Measurements from ENCODE around the gene CLIC3.

The CLIC3 gene

DNA sequence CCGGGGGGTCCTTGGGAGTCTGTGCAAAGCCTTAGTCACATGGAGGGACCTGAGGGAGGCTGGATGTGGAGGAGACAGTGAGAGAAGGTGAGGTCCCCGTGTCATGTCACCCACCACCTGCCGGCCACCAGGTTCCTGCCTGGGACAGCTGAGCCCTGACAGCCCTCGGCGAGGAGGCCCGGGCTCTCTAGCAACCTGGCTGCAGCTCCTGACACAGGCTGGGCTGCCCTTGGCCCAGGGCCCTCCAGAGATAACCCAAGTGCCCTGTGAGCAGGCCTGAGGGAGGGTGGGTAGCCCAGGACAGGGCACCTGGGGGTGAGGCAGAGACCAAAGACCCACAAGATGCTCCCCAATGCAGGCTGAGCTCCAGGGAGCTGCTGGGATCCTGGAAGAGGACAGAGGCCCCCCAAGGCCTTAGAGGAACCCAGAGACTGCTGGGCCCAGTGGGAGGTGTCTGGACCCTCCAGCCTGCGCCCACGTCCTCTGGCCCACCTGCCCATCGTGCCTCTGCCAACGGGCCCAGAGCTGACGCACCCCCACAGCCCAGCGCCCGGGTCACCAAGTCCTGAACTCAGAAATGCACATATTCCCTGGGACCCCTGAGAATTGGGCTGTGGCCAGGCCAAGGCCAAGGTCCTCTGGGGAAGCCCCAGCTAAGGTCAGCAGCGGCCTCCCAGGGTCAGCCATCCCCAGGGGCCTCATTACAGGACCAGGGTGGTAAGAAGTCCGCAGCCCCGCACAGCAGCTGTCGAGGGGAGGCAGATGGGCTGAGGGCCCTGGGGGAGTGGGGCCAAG, 27.8 kb downstream of the CLIC3 start:
- no peak overlapping the region for H3K4me3 ChIP-seq (ENCODE audit: control insufficient read depth, low read depth, low read length)
- TF ChIP-seq, protein P1, sequence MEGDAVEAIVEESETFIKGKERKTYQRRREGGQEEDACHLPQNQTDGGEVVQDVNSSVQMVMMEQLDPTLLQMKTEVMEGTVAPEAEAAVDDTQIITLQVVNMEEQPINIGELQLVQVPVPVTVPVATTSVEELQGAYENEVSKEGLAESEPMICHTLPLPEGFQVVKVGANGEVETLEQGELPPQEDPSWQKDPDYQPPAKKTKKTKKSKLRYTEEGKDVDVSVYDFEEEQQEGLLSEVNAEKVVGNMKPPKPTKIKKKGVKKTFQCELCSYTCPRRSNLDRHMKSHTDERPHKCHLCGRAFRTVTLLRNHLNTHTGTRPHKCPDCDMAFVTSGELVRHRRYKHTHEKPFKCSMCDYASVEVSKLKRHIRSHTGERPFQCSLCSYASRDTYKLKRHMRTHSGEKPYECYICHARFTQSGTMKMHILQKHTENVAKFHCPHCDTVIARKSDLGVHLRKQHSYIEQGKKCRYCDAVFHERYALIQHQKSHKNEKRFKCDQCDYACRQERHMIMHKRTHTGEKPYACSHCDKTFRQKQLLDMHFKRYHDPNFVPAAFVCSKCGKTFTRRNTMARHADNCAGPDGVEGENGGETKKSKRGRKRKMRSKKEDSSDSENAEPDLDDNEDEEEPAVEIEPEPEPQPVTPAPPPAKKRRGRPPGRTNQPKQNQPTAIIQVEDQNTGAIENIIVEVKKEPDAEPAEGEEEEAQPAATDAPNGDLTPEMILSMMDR (IDR thresholded peaks at IDR 0.05; ENCODE audit: control insufficient read depth, insufficient read depth, low read depth, low read length, missing control alignments) = no peak
- DNase-seq (ENCODE audit: low read depth) = no peak

DNA sequence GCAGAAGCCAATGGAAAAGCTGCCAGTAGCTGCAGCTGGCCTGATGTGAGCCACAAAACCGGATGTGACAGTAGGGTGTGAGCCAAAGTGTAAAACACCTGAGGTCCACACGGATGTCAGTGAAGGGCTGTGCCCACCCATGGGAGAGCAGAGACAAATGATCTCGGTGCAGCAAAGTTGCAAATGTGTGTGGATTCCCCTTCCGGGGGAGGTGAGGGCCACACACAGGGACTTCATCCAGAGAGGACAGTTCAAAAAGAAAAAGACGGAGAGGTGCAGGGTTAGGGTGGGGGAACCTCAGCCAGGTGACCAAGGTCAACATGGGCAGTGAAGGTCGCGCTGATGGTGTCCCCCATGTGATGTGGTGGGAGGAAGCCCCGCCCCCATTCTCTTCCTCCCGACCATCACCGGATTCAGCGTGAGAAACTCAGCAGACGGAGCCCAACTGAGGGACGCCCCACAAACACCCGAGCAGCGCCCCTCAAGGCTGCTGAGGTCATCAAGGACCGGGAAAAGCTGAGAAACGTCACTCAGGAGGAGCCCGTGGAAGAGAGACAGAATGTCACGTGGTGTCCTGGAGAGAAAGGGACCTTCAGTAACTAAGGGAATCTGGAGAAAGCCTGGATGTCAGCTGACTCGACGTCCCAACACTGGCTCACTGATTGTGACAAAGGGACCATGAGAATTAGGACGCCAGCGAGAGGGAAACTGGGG, 30.4 kb downstream of the CLIC3 start:
- TF ChIP-seq, protein P1 (IDR thresholded peaks at IDR 0.05; ENCODE audit: control insufficient read depth, insufficient read depth, low read depth, low read length, missing control alignments) = no peak
- no peak overlapping the region for H3K4me3 ChIP-seq (ENCODE audit: control insufficient read depth, low read depth, low read length)
- no peak for DNase-seq (ENCODE audit: low read depth)

- TF ChIP-seq, protein P1 (IDR thresholded peaks at IDR 0.05; ENCODE audit: control insufficient read depth, insufficient read depth, low read depth, low read length, missing control alignments) = no peak
- H3K4me3 ChIP-seq (ENCODE audit: control insufficient read depth, low read depth, low read length) = no peak overlapping the region
- DNase-seq (ENCODE audit: low read depth) = no peak
Observed at GRCh38 chr9:136964833-136965422, 31.4 kb downstream of the CLIC3 start.

DNA sequence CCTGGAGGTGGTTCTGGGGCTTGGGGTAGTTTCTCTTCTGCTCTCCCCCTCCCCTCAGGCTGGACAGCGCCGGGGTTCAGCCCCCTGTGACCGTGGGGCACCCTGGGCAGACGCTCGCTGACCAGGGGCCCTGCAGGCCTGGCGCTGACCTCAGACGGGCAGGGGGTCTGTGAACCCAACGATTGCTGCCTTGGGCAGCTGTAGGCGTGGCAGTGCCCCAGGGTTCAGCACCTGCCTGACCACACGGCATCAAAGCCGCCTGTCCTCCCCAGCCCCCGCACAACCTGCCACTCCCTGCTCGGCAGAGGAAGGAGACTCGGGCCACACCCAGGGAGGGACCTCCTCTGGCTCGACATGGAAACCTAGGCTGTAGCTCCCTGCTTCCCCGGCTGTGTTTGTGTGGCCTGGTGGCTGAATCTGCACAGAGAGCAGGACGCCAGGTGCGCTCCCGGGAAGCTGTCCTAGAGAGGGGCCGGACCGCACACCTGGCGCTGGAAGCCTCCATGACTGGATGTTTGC, 32.1 kb downstream of the CLIC3 start:
- DNase-seq (ENCODE audit: low read depth) = no peak
- H3K4me3 ChIP-seq (ENCODE audit: control insufficient read depth, low read depth, low read length) = no peak overlapping the region
- TF ChIP-seq, protein P1 (IDR thresholded peaks at IDR 0.05; ENCODE audit: control insufficient read depth, insufficient read depth, low read depth, low read length, missing control alignments) = no peak

DNA sequence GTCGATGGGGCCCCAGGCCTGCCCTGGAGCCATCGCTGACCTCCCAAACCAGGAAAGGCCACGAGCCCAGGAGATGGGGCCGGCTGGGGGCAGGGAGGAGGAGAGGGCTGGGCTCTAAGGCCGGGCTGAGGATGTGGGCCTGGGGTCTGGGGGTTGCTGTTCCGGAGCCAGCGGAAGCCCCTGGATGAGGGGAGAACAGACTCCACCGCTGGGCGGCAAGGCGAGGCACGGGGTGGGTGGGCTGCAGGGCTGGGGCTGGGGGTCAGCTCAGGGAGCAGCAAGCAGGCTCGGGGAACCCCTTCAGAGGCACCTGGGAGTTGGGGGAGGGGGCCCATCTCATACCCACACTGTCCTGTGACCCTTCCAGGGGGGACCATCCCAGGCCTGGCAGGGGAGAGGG, 32.6 kb downstream of the CLIC3 start:
- TF ChIP-seq, protein P1 (IDR thresholded peaks at IDR 0.05; ENCODE audit: control insufficient read depth, insufficient read depth, low read depth, low read length, missing control alignments) = no peak
- no peak overlapping the region for H3K4me3 ChIP-seq (ENCODE audit: control insufficient read depth, low read depth, low read length)
- no peak for DNase-seq (ENCODE audit: low read depth)

DNA sequence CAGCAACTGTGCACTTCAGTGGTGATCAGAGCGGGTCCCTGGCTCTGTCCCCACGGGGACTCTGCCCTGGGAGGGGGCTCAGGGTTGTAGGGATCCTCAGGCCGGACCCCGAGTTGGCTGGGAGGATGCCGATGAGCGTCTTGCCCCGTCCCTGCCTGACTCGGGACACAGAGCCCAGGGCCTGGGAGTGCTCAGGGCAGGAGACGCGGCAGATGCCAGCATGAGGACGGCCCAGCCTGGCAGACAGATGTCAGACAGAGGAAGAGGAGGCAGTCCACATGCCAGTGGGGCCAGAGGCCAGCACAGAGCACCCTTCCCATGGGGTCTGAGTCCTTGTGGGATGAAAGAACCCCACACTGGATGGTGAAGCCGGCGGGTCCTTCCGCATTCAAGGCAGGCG, 33.0 kb downstream of the CLIC3 start:
- no peak for DNase-seq (ENCODE audit: low read depth)
- TF ChIP-seq, protein P1 (IDR thresholded peaks at IDR 0.05; ENCODE audit: control insufficient read depth, insufficient read depth, low read depth, low read length, missing control alignments) = no peak
- H3K4me3 ChIP-seq (ENCODE audit: control insufficient read depth, low read depth, low read length) = no peak overlapping the region

Data from AG09309 (cell line).